ENCODE measurements around the gene CLDN19. TPM values are rescaled to one million over a fixed set of nuclear protein-coding genes. Genes with fewer than 3 reads are reported as not detected.

CLDN19 gene
- total and polyA plus RNA-seq, 2 of the 8 experiments (the other 6 are each of a cell fraction or from before 2014, with no cell fraction given): 9.7 to 17.2 TPM

DNA sequence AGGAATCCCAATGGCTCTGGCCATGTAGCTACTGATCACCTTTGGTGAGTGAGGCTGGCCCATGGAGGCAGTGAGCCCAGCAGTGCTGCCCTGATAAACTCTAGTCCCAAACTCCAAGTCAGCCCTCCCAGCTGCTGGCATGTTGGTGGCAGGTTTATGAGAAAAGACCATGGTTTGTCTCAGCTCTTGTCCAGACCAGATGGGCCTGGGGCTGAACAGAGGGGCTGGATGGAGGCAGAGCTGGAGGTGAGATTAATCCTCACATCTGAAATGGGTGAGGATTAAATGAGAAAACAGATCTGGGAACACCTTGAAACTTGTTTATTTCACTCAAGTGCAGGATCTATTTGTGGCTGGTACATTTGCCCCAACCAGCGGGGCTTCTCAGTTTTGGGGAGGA is 48.0 kb upstream of the CLDN19 start:
- Histone ChIP-seq H3K4me2 (ENCODE audit: insufficient read depth in 1 of 2, low read depth in 2 of 2, low read length in 2 of 2) (no peak overlapping the region), H3K9ac (replicated peaks in 1 of 4; ENCODE audit: extremely low read depth in 1 of 4, low read depth in 3 of 4, low read length in 3 of 4) (no peak overlapping the region), H2BK20ac (ENCODE audit: low read length) (no peak overlapping the region), H3K27me3 (replicated peaks in 1 of 4; ENCODE audit: control insufficient read depth in 3 of 4, extremely low read depth in 1 of 4, insufficient read depth in 3 of 4, low read length in 3 of 4) (no peaks in the 10 kb centered on the region), H2BK5ac (ENCODE audit: low read depth, low read length) (no peak overlapping the region), H3K4ac (replicated peaks; ENCODE audit: insufficient read length, low read depth, low read length) (no peak overlapping the region), H3K56ac (replicated peaks; ENCODE audit: insufficient read length, low read depth, low read length) (no peak overlapping the region), H2BK12ac (ENCODE audit: low read depth, low read length) (no peak overlapping the region), H2BK15ac (ENCODE audit: low read length) (no peak overlapping the region), H3K79me1 (ENCODE audit: low read depth, low read length) (no peaks in the 10 kb centered on the region), H4K91ac (replicated peaks; ENCODE audit: insufficient read length, low read length) (no peak overlapping the region), H4K20me1 (replicated peaks in 1 of 2; ENCODE audit: control insufficient read depth in 1 of 2, insufficient read depth in 2 of 2, low read length in 2 of 2) (peaks cover 0 to 2% of the 10 kb centered on the region in 2 experiments), H4K8ac (ENCODE audit: extremely low read depth, insufficient read depth, low read length) (no peak overlapping the region), H4K5ac (ENCODE audit: insufficient read length, low read depth, low read length) (no peak overlapping the region), H2AK5ac (ENCODE audit: low read depth, low read length) (no peak overlapping the region), H3K79me2 (ENCODE audit: control insufficient read depth in 1 of 2, insufficient read depth in 2 of 2, low read length in 2 of 2) (no peaks in the 10 kb centered on the region), H3K14ac (ENCODE audit: insufficient read length) (no peak overlapping the region), H2AFZ (ENCODE audit: low read length) (no peak overlapping the region), H3K4me1 (replicated peaks in 1 of 4; ENCODE audit: control insufficient read depth in 3 of 4, insufficient read depth in 4 of 4, low read length in 3 of 4) (peaks cover 0 to 8% (median under 1%) of the 10 kb centered on the region in 4 experiments; a peak in 2 of 7 replicates), H2BK120ac (replicated peaks; ENCODE audit: low read depth, low read length) (no peak overlapping the region), H3K9me3 (ENCODE audit: insufficient read depth in 2 of 2, low read depth in 1 of 2, low read length in 1 of 2) (no peaks in the 10 kb centered on the region), H3K36me3 (ENCODE audit: control insufficient read depth in 2 of 4, insufficient read depth in 4 of 4, low read length in 3 of 4) (peaks cover 0 to 2% (median 0%) of the 10 kb centered on the region in 4 experiments; a peak in 1 of 8 replicates), H3K23me2 (ENCODE audit: low read depth, low read length) (no peaks in the 10 kb centered on the region), H3K23ac (ENCODE audit: insufficient read length) (no peak overlapping the region), H3K4me3 (ENCODE audit: extremely low read depth in 1 of 4, insufficient read depth in 2 of 4, low read depth in 3 of 4, low read length in 4 of 4) (no peak overlapping the region), H3K27ac (ENCODE audit: low read depth, low read length) (no peak overlapping the region), H3K18ac (ENCODE audit: extremely low read depth, low read length) (no peak overlapping the region)
- WGBS, 2 experiments (ENCODE audit: extremely low coverage in 1 of 2, insufficient coverage in 1 of 2, insufficient read length in 1 of 2, insufficient replicate concordance in 2 of 2, low coverage in 1 of 2, low lambda C conversion rate in 2 of 2, missing lambda C conversion rate in 1 of 2): 85% methylated on average over 1 of the region's 1 CpG; no CpG with 5 or more reads in 1 of the 2 experiments
- POLR2A ChIA-PET (ENCODE audit: partially characterized antibody): interaction anchor here (0.5 to 1.4 kb wide), 3 partner anchors 18 to 854 kb away, joined by 3 read pairs; no protein-coding TSS in a partner anchor
- no peak for FAIRE-seq
- CTCF ChIA-PET (ENCODE audit: partially characterized antibody): interaction anchor here (1.1 to 8.4 kb wide), 2 partner anchors 10 to 129 kb away, joined by 3 to 51 read pairs; no protein-coding TSS in a partner anchor
- DNase-seq (ENCODE audit: low read depth in 1 of 2, low spot score in 2 of 2): no peak
- TF ChIP-seq CREB1 (IDR thresholded peaks at IDR 0.05) (no peak), KDM5A (IDR thresholded peaks at IDR 0.05; ENCODE audit: low read length) (no peak), MAFK (IDR thresholded peaks at IDR 0.05; ENCODE audit: low read depth, low read length) (no peak), GTF2F1 (IDR thresholded peaks at IDR 0.05; ENCODE audit: borderline replicate concordance, low read depth, low read length) (no peak), SP1 (IDR thresholded peaks at IDR 0.05; ENCODE audit: low read depth, low read length) (no peak), YY1 (IDR thresholded peaks at IDR 0.05; ENCODE audit: low read depth, low read length) (no peak)
- TF ChIP-seq, protein P1, sequence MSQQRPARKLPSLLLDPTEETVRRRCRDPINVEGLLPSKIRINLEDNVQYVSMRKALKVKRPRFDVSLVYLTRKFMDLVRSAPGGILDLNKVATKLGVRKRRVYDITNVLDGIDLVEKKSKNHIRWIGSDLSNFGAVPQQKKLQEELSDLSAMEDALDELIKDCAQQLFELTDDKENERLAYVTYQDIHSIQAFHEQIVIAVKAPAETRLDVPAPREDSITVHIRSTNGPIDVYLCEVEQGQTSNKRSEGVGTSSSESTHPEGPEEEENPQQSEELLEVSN (IDR thresholded peaks at IDR 0.05): no peak

All from H1 (cell line).